Neural crest cell (in vitro differentiated cells): ENCODE measurements around the gene DPP7. TPM values are rescaled to one million over a fixed set of nuclear protein-coding genes. Genes with fewer than 3 reads are reported as not detected.
A peak's percentile ranks its signal among the peaks of the same experiment; 100 is the strongest.
"Not testable (repeated sequence)": the region's sequence is repeated elsewhere in the genome, so short reads cannot be mapped to it uniquely, and the experiment has no call there.

ENCODE experiments used
- DNase-seq: peaks from one replicate; pipeline ENCODE4 v3.0.0; 2021; ENCODE audit warnings: low read depth, mixed read lengths, low spot score
- H3K27ac Mint-ChIP-seq: one replicate; pipeline ENCODE4 v1.8.0; 2021; ENCODE audit warnings: mild to moderate bottlenecking, mixed read lengths; ENCODE audit not compliant: unreplicated experiment
- H3K27me3 Mint-ChIP-seq: 2 replicates; pipeline ENCODE4 v1.8.0; 2021; ENCODE audit warnings: low read depth, mild to moderate bottlenecking, mixed read lengths
- H3K36me3 Mint-ChIP-seq: 2 replicates; pipeline ENCODE4 v1.8.0; 2021; ENCODE audit warnings: low read depth, mild to moderate bottlenecking, mixed read lengths
- H3K4me1 Mint-ChIP-seq: 2 replicates; pipeline ENCODE4 v1.8.0; 2021; ENCODE audit warnings: mixed read lengths
- H3K4me3 Mint-ChIP-seq: one replicate; pipeline ENCODE4 v1.8.0; 2021; ENCODE audit warnings: mild to moderate bottlenecking, mixed read lengths
- H3K9me3 Mint-ChIP-seq: 2 replicates; pipeline ENCODE4 v1.8.0; 2021; ENCODE audit warnings: mixed read lengths
- total RNA-seq: library from RNA; stranded (reverse); gene quantifications from 2 replicates; pipeline ENCODE4 v1.2.1, GENCODE V29; 2021
- TF ChIP-seq, protein P1 (sequence below): fragments of 200-600 bp; sonication (generic); conservative IDR thresholded peaks from 2 replicates; pipeline ENCODE4 v1.5.0; 2021; ENCODE audit warnings: antibody characterized with exemption, mild to moderate bottlenecking

DPP7 gene
- total RNA-seq, 1 donor from 2014 or later, result 46.5 TPM

DNA sequence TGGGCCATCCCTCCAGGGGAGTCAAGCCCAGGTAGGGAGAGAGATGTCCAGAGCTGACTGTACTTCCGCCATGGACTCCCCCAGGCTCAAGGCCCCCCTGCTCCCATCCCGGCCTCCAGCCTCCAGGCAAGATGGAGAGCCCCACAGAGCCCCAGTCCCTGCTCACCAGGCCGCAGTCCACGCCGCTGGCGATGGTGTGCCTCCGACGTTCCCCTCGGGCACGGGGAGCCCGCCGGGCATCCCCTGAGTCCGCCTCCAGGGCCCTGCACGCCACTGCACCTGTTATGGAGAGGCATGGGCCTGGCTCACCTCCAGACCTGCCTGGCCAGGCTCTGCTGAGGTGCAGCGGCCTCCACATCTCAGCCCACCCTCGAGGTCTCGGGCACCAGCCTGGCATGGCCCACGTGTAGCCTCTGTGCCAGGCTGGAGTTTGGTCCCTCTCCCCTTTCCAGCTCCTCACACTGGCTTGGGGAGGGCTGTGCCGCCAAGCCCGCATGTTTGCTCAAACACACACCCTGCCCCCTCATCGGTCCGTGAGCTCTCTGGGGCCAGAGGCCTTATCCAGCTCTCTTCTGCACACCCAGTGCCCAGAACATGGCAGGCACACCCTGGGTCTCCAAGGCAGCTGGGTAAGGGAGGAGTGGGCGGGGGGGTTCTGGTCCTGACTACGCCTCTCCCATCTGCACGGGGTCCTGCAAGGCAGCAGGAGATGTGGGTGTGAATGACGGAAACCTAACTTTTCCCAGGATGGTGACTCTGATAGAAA is 48.3 kb downstream of the DPP7 start:
- Mint-ChIP-seq H3K27me3 (peaks cover 8% of the 10 kb centered on the region), H3K4me3 (no peak overlapping the region), H3K36me3 (no peaks in the 10 kb centered on the region), H3K27ac (no peak overlapping the region), H3K9me3 (no peaks in the 10 kb centered on the region), H3K4me1 (peaks cover 11% of the 10 kb centered on the region)
- TF ChIP-seq, protein P1, sequence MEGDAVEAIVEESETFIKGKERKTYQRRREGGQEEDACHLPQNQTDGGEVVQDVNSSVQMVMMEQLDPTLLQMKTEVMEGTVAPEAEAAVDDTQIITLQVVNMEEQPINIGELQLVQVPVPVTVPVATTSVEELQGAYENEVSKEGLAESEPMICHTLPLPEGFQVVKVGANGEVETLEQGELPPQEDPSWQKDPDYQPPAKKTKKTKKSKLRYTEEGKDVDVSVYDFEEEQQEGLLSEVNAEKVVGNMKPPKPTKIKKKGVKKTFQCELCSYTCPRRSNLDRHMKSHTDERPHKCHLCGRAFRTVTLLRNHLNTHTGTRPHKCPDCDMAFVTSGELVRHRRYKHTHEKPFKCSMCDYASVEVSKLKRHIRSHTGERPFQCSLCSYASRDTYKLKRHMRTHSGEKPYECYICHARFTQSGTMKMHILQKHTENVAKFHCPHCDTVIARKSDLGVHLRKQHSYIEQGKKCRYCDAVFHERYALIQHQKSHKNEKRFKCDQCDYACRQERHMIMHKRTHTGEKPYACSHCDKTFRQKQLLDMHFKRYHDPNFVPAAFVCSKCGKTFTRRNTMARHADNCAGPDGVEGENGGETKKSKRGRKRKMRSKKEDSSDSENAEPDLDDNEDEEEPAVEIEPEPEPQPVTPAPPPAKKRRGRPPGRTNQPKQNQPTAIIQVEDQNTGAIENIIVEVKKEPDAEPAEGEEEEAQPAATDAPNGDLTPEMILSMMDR, result no peak
- DNase-seq, result no peak

DNA sequence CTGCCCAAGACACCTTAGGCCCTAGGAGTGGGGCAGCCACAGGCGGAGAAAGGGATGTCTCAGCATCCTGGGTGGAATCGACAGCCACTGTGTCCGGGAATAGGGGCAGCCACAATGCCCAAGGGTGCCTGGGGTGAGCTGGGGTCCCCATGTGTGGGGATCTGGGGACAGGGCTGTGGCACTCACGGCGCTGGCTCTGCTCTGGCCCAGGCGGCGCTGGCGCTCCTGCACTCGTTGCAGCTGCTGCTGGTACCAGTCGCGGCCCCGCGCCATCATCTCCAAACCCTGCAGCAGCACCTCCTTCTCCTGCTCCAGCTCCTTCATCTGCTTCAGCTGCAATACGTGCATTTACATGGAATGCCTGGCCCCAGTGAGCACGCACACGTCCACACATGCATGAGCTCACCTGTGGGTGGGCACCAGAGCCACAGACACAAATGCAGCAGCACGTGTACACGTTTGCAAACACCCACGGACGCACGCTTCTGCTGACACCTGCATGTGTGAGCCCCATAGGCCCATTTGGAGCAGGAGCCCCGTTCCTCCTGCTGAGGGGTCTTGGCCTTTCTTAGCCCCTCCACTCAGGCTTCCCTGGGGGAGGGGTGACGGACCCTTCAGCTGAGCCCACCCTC is 49.1 kb downstream of the DPP7 start:
- H3K36me3 Mint-ChIP-seq, result no peaks in the 10 kb centered on the region
- H3K27me3 Mint-ChIP-seq, result peaks cover 9% of the 10 kb centered on the region
- DNase-seq, result no peak
- no peak overlapping the region for H3K27ac Mint-ChIP-seq
- H3K9me3 Mint-ChIP-seq, result no peaks in the 10 kb centered on the region
- H3K4me1 Mint-ChIP-seq, result peaks cover 3% of the 10 kb centered on the region
- TF ChIP-seq, protein P1, result no peak
- no peak overlapping the region for H3K4me3 Mint-ChIP-seq

DNA sequence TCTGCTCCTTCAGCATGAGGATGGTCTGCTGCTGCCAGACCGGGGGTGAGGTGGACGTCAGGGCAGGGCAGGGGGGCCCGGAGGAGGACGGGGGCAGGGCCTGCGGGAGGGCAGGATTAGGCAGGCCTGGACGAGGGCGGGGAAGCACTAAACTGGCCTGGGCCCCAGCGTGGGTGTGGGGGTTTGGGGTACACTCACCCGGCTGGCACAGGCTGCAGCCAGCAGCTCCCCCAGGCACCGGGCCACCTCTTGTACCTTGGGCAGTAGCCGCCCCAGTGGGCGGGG is 49.7 kb downstream of the DPP7 start:
- Mint-ChIP-seq H3K27ac (no peak overlapping the region), H3K27me3 (peaks cover 9% of the 10 kb centered on the region), H3K4me3 (no peak overlapping the region), H3K4me1 (peaks cover 3% of the 10 kb centered on the region), H3K9me3 (no peaks in the 10 kb centered on the region), H3K36me3 (no peaks in the 10 kb centered on the region)
- DNase-seq, result no peak
- TF ChIP-seq, protein P1, result no peak

DNA sequence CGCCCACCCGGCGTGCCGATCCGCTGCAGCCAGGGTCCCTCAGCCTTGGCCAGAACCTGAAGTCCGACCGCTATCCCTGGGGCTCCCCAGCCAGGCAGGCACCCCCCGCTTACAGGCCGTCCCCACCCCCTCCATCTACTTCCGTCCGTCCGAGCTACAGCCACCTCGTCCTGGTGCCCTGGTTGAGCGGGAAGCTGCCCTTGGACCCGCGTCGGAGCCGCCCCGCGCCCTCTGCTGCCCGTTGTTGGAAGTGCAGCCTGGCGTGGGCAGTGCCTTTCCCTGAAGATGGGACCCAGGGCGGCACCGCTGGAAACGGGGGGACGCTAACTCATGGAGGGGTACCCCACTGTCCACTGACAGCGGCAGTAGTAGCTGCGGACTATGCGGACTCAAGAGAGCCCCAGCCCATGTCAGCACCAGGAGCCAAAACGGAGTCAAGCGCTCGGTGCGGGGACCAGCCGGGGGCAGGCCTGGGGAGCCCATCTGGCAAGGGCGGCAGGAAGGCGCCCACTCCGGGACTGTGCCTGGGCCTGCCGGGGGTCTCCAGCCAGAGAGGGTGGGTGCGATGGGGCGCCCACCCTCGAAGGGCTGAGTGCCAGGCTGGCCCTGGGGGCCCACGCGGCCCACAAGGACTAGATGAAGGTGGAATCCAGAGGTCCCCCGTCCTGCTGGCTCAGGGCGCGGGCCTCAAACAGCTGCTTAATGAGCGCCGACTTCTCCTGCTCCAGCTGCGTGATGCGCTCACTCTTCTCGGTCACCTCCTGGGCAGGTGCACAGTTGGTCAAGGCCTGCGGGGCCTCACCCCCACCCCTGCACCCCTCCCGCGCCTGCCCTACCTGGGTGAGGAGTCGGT is 50.3 kb downstream of the DPP7 start:
- peak; percentile 79 for DNase-seq
- peaks cover 3% of the 10 kb centered on the region for H3K4me1 Mint-ChIP-seq
- peaks cover 9% of the 10 kb centered on the region for H3K27me3 Mint-ChIP-seq
- H3K4me3 Mint-ChIP-seq, result no peak overlapping the region
- H3K36me3 Mint-ChIP-seq, result no peaks in the 10 kb centered on the region
- TF ChIP-seq, protein P1, result peak; percentile 86
- no peaks in the 10 kb centered on the region for H3K9me3 Mint-ChIP-seq
- H3K27ac Mint-ChIP-seq, result no peak overlapping the region

DNA sequence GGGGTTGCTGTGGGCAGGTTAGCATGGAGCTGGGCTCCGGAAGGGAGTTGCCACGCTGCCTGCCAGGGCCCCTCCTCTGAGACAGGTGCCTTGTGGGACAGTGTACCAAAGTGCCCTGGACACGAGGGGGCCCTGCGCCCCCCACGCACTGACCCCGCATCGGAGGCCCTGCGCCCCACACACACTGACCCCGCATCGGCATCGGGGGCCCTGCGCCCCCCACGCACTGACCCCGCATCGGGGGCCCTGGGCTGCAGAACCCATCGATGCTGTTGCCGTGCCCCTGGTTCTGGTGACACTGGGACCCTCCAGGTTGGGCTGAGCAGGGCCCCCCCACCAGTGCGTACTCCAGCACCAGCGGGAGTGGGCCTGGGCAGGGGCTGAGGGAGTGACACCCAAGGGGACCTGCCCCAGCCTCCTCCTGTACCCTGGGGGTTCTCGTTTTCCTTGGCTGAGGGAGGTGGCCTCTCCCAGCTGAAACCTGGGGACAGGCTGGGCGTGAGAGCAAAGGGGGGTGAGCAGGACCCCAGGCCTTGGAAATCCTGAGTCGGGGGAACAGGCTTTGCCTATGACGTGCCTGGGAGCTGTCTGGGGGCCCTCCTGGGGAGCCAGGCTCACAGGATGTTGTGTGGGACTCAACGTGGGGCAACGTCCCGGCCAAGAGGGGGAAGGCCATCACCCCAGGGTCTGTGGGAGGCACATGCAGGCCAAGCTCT is 51.1 kb downstream of the DPP7 start:
- TF ChIP-seq, protein P1, result no peak
- no peak for DNase-seq
- Mint-ChIP-seq H3K9me3 (no peaks in the 10 kb centered on the region), H3K4me3 (no peak overlapping the region), H3K4me1 (peaks cover 3% of the 10 kb centered on the region), H3K27ac (no peak overlapping the region), H3K27me3 (peaks cover 16% of the 10 kb centered on the region), H3K36me3 (no peaks in the 10 kb centered on the region)

DNA sequence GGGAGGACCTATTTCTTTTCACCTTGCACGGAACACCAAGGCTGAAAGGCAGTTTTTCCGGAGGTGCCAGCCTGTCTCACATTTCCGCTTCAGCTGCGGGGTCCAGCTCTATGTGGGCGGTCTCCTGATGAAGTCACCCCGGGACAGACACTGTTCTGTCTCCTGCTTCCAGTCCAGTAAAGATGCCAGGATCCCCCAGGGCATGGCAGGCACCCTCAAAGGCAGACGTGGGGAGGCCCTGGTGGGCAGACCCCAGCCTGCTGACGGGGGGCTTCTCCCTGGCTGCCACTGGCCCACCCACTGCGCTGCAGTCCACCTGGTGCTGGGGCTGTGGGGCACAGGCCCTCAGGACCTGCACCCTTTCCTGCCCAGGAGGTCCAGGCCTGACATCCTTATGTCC is 51.7 kb downstream of the DPP7 start:
- H3K4me1 Mint-ChIP-seq, H3K4me3 Mint-ChIP-seq, H3K27ac Mint-ChIP-seq, H3K9me3 Mint-ChIP-seq, DNase-seq, H3K36me3 Mint-ChIP-seq: not testable (repeated sequence)
- H3K27me3 Mint-ChIP-seq, result peaks cover 17% of the 10 kb centered on the region
